CD4-positive, alpha-beta T cell treated with Interleukin-15 for 4 hours (primary cell): ENCODE results near the gene SEMA6D.
"Not testable (repeated sequence)": the region's sequence is repeated elsewhere in the genome, so short reads cannot be mapped to it uniquely, and the experiment has no call there.

Source experiments
- DNase-seq: peaks from one replicate; pipeline ENCODE4 v3.0.0-alpha.2; 2020; ENCODE audit warnings: low spot score

SEMA6D gene

DNA sequence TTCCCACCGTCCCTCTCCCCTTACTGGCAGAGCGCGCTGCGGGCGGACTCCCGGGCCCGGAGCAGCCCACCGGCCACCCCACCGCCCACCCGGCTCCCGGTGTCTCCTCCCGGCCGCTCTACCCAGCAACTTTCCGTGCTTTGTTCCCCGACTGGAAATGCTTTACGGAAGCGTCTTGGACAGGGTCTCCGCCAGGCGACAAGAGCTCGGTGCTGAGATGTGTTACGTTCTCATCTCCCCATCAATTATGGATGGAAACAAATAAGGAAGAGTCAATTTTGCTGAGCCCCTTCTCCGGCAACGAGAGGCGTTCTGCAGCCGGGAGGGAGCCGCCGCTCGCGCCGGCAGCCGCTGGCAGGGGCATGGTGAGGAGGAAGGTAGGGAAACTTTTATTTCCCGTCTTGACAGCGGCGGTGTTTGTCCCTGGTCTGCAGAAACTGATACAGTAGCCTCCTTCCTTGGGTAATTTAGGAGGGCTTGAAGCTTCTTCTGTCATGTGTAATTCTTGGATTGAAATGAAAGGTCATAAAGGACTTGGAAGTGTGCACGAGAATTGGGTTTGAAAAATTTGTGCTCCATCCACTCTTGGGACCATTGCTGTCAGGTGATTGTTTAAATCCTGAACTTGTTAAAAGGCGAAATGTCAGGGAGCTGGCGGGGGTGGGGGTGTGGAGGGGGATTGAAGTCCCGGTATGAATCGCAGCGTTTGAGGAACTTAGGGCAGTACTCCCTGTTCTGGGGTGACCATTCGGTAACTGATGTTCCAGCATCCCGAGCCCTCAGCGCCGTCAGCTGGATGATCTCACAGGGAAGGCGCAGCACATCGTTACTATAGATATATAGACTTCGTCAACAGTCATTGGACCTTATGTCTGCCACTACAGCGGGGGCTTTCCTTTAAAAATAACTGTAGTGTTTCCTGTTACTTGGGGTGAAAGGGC is 1.5 kb downstream of the SEMA6D start:
- DNase-seq, result no peak

- no peak for DNase-seq
Observed at GRCh38 chr15:47719730-47720129, 2.4 kb downstream of the SEMA6D start.

DNA sequence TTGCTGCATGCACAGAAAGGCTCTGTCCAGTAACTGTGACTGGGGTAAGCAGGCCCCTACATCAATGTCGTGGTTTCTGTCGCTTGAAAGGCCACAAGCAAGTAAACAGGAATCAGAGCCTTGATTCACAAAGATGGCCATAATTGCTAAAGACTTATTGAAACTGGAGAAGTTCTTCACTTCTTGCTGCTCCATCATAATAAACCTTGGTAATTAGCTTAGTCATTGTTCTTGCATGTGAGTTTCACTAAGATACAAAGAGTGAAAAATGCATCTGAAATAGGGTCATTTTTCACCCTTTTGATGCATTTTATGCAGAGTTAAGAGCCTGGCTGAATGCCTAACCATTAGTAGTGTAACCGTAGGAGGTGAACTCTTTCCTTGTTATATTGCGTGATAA is 3.2 kb downstream of the SEMA6D start:
- DNase-seq, result no peak

GRCh38 chr15:47721676-47722075 is 4.4 kb downstream of the SEMA6D start:
- no peak for DNase-seq

DNA sequence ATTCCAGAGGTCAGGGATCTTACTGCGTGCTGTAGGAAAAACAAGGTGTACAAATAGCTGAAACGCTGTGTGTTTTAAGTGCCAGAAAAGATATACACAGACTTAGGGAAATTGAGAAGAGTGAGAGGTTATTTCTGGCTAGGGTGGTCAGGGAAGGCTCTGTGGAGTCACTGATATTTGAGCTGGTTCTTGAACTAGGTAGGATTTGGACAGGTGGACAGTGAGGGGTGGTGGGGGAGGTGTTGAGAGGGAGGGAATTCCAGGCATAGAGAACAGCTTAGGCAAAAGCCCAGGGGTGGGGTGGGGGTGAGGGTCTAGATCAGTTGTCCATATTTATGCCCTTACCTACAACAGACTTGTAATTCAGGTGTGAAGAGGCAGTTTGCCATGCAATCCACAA is 7.0 kb downstream of the SEMA6D start:
- no peak for DNase-seq

GRCh38 chr15:47725051-47725450 is 7.7 kb downstream of the SEMA6D start:
- no peak for DNase-seq

DNA sequence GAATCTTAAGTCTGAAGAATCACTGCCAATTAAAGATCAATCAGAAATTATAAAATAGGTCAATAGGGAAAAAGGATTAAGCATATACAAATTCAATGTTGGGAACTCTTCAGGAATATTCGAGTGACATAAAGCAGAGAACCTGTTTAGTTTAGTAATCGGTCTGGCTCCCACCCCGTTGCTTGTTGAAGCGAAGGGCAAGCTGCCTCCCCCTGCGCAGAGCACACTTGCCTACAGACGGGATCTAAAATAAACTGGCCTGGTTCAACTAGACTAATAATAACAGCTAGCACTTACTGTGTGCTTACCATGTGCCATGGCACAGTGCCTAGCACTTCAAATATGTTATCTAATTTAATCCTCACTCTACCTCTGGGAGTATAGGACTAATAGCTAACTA is 8.6 kb downstream of the SEMA6D start:
- no peak for DNase-seq

GRCh38 chr15:47726399-47726823 is 9.1 kb downstream of the SEMA6D start:
- DNase-seq, result no peak

DNA sequence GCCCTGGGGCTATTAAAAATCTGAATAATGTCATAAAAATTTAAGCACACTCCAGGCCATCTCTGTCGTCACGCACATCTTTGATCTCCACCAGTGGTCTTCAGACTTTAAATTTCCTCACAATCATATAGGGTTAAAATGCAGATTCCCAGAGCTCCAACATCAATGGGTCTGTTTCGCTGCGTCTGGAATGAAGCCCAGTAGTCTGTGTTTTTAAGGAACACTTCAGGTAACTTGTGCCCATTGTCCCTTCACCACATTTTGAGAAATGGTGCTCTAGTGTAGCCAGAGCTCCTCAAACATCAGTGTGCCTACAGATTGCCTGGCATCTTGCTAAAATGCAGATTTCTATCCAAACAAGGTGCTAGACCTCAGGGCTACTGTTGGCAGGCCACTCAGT is 9.8 kb downstream of the SEMA6D start:
- DNase-seq, result no peak

DNA sequence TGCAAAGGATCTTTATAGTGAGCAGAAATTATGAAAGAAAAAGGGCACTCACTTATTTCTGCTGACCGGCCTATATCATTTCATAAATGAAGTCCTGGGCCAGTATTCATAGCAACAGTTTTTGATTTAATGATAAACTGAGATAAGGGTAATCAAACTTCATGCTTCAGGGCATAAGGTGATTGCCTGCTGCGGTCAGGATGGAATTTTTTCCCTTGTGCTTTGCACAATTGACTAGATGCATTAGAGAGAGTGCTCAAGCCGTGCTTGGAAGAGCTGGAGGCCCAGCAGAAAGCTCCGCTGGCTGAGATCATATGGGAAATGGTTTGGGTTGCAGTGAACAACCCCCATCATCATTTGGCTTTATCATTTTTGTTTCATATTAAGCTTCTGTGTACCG is 10.4 kb downstream of the SEMA6D start:
- DNase-seq, result no peak

- DNase-seq, result no peak
Observed at GRCh38 chr15:47728426-47728825, 11.1 kb downstream of the SEMA6D start.

DNA sequence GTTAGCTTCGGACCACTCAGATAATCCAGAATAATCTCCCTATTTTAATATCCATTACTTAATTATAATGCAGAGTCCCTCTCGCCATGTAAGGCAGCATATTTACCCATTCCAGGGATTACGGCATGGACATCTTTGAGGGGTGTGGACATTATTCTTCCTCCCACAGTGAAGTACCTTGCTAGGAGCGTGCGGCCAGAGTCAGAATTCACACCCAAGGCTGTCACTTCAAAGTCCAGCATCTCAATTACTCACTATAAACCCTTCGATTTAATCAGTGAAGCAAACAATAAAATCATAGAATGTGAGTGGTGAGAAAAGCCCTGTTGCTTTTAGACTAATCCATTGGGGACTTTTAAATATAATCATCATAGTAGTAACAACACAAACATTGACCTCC is 11.6 kb downstream of the SEMA6D start:
- no peak for DNase-seq

GRCh38 chr15:47731230-47731629 is 13.9 kb downstream of the SEMA6D start:
- DNase-seq, result no peak

DNA sequence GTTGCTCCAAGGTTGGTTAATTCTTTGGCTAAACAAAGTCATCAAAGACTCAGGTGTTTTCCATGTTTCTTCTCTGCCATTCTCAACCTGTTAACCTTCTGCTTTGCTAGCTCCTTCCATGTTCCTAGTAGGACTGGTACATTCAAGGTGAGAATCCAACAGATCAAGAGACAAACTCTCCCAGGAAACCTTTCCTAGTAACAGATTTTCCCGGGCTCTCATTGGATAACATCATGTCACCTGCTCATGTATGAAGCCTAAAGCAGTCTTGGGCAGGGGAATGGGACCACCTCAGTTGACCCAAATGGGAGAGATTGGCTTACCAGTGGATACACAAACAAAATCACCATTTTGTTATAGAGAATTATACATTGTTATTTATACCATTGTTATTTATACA is 14.9 kb downstream of the SEMA6D start:
- no peak for DNase-seq

GRCh38 chr15:47733085-47733484 is 15.8 kb downstream of the SEMA6D start:
- no peak for DNase-seq

- DNase-seq, result no peak
Observed at GRCh38 chr15:47736143-47736786, 19.0 kb downstream of the SEMA6D start.

DNA sequence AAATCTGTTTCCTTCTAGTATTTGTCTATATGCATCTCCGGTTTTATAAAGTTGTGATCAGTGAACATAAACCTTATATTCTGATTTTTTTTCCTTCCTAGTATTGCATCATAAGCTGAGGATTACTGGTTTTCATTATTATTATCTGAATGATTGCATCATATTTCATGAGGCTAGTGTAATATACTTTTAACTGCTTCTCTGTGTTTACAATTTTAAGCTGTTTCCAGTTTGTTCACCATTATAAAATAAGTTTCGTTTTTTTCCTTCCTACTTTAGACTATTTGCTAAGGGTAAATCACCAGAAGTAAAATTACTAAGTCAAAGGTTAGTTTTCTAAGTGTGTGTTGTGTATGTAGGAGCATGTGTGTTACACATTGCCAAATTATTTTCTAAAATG is 20.2 kb downstream of the SEMA6D start:
- DNase-seq, result no peak

- not testable (repeated sequence) for DNase-seq
Observed at GRCh38 chr15:47738144-47738825, 21.0 kb downstream of the SEMA6D start.

DNA sequence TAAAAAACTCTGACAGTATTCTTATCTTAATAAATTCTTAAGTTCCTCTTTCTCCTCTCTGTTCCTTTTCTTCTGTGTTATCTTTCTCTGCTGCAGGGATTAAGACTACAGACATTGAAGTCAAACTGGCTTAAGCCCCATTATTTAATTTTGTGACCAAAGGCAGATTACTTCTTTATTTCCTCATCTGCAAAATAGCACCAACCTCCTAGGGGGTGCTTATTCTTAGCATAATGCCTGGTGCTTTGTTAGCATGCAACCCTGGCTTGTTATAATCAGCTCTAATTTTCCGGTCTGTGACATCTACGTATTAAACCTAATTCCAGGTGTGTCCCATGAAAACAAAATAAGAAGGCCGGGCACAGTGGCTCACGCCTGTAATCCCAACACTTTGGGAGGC is 23.8 kb downstream of the SEMA6D start:
- no peak for DNase-seq

- no peak for DNase-seq
Observed at GRCh38 chr15:47741907-47742306, 24.6 kb downstream of the SEMA6D start.

DNA sequence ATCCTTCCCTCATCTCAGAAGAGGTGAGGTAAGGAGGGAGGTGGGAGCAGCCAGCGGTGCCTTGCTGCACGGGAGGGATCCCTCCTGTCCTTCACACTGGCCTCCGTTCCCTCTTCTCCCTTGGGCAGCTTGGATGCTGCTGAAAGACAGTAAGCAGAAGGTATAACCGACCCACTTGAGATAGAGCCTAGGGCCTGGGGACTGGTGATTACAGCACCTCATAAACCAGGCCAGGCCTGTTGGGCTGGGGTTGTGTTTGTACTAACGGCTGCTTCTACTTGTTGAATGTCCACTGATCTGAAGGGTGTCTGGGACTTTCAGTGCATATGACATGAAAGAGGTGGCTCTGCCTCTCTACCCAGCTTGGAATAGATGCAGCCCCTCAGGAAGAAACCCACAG is 25.0 kb downstream of the SEMA6D start:
- DNase-seq, result no peak

- no peak for DNase-seq
Observed at GRCh38 chr15:47742742-47743141, 25.4 kb downstream of the SEMA6D start.

- DNase-seq, result no peak
Observed at GRCh38 chr15:47743385-47743784, 26.1 kb downstream of the SEMA6D start.
